HG02870 (cell line): ENCODE results near the gene R3HDM2.

Source experiments
- ATAC-seq: cut with Tn5 transposase; IDR thresholded peaks from one replicate; pipeline ENCODE4 v1.9.1; 2021; ENCODE audit warnings: mild to moderate bottlenecking, moderate library complexity; ENCODE audit not compliant: unreplicated experiment

Gene R3HDM2

DNA sequence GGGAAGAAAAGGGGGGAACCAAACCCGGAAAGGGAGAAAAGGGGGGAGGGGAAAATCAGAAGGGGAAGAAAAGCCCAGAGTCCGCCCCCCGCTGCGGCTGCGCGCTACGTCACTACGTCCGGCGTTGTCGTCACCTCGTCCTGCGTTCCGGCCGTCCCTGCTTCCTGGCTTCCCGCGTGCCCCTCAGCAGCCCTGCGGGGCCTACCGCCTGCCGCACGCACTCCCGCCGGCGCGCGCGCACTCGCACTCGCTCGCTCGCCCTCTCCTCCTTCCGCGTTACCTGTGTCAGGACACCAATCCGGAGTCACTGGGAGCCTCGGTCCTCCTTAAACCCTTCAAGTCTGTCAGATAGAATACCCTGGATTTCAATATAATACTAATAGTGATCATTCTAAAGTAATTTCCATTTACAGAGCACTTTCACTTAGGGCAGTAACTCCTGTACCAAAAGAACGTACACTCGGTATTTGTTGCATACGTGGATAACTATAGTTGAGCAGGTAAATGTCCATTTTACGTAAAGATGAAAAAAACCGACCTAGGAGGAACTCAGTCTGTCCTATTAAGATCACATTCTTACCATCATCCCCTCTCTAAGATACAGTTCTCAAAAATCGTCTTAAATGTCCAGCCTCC is at the start of gene R3HDM2:
R3HDM2 (minus strand) TSS at position 113 of the 636 bp plus-strand sequence. CDS start 120,615 bp downstream, outside the sequence.
- peak; percentile 93 for ATAC-seq

DNA sequence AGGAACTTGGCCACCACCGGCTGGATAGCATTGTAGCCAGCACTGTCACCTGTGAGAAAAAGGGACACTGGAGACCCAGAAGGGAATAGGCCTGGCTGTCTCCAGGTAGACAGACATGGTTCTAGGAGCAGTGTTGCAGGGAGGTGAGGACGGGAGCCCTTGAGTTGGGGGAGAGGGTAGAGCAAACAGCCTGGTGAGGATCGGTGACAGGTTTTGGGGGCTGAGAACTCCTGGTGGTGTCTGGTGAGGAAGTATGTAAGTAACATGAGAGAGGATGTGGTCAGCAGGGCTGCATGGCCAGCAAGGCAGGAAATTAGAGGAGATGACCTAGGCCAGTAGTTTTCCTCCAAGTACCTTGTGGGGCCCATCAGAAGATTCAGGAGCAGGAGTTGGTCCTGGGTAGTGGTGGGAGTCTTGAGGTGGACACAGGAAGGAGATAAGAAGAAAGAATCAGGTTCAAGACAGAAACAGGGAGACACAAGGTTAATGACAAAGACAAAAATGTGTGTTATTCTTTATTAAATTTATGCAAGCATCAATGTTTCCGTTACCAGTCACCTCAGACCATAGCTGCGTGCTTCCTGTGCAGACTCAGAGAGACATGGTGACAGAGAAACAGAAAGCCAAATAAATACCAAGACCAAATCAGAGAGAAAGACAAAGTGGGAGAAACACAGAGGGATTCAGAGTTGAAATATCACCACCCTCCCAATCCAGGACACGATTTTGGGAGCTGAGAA is 48.7 kb upstream of the R3HDM2 start, which contains the start of gene ARHGAP9:
ARHGAP9 (minus strand) TSS at position 491 of the 740 bp plus-strand sequence; CDS start at position 31, 460 bp downstream.
- ATAC-seq = no peak

DNA sequence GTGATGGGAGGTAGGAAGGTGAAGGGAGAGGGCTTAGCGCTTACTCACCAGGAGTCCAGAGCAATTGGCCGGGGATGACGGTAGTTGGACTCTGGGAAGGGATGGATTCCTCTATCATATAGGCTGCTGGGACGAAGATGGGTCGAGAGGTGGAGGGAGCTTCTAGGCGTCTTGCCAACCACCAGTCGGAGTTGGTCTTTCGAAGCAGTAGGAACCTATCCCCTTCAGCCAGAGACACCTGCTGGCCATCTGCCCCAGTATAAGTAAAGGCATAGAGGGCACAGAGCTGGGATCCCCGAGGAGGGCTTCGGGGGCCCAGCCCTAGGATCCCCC is 48.2 kb upstream of the R3HDM2 start:
- no peak for ATAC-seq

DNA sequence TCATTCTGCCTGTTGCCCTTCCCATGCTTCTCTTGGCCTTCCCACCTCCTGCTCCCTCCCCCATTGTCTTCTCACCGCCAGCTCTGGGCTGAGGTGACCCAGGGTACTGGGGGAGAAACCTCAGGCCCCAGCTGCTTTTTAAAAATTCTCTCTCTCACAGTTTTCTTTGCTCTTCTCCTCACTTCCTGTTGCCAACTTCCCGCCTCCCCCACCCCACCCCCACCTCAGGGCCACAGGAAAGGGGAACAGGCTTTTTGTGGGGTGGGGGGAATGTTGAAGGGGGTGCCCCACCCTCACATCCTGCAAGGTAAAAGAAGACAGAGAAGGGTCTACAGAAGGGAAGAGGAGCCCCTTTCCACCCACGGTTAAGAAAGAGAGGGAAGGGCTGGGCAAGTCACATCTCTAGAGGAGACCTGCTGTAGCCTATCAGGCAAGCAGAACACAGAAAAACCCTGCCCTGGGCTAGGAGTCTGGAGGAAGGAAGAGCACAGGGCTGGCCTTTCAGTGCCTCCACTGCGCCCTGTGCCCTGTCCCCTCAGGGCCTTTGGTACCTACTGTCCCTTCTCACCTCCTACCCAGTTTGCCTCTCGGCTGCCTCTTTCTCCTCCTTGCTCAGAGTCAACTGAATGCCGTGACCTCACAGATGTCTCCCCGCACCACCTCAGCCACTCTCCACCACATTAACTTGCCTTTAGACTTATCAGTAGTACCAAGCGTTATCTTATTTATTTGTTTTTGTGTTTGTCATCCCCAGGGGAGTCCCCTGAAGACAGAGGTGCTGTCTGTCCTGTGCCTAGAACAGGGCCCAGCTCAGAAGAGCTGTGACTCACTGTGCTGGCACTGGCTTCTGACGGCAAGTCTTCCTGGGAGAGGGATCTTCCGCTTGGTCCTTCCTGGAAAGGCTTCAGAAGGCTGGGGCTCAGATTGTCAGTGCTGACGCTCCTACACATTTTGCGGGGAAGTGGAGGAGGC is 47.2 kb upstream of the R3HDM2 start:
- ATAC-seq = peak; percentile 43

DNA sequence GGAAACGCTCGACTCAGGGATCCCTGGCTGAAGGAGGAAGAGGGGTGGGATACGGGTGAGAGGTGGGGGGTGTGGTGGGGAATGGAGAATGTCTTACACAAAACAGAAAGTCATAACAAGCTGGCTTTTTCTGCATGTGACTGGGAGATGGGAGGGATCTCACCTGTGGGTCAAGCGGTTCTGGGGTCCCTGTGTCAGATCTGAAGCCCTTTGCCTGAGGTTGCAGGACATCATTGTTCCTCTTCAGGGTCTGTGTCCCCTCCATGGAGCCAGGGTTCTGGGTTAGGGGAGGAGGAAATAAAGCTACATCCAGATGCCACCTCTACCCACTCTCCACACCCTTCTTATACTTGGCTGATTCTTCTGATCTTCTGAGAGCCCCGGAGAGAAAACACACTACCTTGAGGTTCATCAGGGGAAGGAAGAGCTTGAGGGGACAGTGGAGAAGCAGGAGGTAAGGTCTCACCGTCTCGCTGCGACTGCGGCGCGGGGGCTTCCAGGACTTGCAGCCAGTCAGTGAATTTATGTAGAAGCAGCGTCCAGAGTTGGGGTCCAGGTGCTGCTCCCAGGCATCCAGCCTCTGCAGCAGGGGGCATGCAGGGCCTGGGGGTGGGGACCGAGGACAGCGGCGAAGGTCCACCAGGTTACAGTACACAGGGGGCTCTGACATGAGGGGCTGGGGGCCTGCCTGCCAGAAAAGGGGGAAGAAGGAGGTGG is 46.3 kb upstream of the R3HDM2 start:
- no peak for ATAC-seq

DNA sequence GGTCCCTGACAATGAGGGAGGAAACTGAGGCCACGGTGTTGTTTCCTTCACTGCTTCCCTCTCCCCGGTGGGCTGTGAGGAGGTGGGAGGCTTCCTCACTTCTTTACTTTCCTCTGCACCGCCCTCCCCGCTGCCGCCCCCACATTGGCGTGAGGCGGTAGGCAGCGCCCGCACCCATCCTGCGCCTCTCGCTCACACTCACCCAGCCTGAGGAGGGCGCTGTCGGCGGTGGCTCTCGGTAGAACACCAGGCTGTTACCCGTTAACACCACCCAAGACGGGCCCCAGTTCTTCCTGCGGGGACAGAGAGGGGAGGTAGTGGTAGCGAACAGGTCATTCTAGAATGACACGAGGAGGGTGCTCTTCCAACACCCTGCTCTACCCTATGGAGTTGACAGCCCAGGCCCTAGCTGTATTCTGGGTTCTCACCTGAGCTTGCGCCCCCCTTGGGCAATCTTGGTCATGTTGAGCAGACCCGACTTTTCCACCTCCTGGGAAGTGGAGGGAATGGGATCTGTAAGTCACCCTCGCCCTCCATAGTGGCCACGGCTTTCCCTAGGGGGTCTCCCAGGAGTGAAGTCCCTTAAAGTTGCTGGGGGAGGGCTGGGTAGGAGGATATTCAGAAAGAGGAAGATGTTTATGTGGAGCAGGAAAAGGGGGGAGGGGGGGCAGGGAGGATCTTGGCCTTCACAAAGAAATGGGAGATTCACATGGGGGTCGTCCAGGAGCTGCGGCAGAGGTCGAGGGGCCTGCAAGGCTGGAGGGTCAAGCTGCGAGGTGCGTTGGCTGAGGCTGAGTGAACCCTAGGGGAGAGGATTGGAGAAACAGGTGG is 45.5 kb upstream of the R3HDM2 start:
- peak; percentile 30 for ATAC-seq

DNA sequence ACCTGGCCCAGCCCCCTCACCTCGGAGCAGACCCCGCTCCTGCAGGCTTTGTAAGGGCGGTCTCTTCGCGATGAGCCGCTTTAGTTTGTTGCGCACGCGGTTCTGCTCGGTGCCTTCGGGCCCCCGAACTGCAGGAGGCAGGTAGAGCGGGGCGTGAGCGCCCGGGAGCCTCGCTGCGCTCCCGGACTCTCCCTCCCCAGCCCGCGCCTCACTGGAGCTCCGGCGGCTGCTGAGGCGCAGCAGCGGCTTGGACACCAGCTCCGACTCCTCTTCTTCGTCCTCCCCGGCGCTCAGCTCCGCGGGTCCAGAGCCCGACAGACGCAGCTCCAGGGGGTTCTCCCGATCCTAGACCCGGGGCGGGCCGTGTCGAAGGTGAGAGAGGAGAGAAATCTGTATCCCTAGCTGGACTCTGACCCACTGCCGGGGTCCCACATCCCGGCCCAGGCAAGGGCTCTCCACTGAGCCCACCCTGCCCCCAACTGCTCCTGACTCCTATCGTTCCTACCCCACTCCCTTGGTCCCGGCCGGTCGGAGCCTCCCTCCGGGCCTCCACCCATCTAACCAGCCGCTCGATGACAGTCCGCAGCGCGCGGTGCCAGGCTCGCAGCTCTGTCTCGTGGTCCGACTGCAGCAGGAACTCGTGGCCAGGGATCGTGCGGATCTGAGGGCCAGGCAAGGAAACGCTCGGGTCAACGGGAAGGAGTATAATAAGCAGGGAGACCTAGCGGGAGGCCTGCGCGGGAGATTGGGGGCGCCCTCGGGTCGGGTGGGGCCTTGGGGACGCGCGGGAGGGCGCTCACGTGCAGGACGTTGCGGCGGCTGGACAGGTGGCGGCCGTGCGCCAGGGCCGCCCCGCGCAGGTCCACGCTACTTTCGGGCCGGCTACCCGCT is 44.7 kb upstream of the R3HDM2 start:
- ATAC-seq = no peak

DNA sequence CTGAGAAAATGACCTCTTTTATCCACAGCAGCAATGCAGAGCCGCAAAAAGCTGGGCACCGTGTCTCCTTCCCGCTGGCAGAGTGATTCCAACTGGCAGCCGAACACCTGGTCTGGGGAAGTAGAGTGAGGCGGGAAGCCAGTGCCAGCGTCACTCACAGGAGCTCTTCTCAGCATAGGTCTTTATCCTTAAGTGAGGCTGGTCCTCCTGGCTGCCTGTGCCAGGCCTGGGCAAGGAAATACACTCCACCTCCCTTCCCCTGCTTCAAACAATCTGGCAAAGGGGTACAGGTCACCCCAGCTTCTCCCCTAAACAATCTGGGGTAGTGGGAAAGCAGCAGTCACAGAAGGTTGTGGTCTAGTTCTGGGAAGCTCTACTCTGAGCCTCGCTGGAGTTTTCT is 44.0 kb upstream of the R3HDM2 start:
- ATAC-seq = no peak

DNA sequence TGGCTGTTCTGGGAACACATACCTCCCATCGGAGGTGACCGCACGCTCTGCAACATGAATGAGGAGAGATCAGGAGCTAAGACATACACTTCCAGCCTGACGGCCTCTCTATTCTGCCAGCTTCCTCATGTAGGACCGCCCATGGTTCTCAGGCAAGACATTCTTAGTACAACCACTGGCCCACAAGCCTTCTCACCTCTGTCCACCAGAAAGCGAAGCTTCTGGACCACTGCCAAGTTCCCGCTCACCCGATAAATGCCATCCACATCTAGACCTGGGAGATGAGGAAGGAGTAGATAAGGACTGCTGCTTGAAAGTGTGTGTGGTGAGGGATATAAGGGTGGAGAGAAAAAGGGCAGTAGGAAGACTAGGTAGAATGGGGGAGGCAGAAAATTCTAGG is 43.6 kb upstream of the R3HDM2 start:
- ATAC-seq = no peak

DNA sequence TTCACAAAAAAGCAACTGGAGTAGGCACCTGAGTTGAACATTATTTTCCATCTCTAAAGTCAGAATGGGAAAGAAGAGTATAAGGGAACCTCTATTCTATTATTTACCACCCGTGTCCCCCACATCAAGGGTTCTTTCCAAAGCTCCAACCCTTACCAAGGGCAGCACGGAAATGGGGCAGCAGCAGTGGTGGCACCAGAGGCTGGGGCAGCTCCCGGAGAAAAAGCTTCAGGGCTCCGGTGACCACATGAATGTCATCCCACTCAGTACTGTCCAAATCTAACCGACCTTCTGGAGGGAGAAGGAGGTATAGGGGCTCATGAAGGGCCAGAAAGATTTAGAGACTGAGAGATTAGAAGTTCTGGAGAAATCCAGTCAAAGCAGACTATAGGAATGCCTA is 43.0 kb upstream of the R3HDM2 start:
- no peak for ATAC-seq

DNA sequence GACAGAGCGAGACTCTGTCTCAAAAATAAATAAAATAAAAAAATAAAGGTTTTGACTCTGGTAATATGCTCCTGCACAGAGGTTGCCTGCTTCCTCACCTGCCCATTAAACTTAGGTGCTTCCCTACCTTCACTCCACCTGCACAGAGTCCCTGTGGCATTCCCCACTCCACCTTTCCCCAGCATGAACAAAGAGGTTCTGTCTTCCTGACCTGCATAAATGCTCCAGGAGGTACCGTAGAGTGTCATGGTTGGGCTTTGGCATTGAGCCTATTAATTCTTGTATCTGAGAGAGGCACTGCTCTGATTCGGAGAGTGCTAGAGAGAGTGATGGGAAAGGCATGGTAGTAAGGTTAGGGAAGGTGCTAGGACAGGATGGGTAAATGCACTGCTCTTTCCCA is 42.5 kb upstream of the R3HDM2 start:
- ATAC-seq = no peak

DNA sequence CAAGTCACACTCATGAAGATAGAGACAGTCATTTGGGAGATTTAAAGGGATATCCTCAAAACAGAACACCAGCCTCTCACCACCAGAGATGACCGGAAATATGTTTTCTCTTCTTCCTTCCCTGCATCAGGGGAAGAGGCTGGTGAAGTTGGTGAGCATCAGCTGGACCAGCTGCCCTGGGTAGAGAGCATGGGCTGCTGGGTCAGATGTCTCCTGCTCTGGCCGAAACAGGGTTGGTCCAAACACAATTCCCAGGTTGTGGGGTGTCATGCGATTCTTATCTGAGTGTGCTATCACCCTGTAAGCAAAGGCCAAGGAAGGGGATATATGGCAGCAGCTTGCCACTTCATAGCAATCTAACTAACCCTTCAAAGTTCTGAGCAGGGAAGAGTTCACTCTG is 41.5 kb upstream of the R3HDM2 start:
- ATAC-seq = no peak

DNA sequence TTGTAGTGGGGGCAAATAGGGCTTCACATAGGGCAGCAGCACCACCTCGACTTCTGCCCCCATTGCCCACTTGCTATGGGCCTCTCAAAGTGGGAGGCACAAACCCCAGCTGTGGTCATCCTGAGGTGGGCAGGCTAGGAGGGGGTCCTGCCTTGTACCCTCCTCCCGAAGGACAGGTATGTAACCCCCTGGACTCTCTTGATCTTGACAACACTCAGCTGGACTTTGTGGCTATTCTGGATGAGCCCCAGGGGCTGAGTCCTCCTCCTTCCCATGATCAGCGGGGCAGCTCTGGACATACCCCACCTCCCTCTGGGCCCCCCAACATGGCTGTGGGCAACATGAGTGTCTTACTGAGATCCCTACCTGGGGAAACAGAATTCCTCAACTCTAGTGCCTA is 40.8 kb upstream of the R3HDM2 start:
- ATAC-seq = no peak

DNA sequence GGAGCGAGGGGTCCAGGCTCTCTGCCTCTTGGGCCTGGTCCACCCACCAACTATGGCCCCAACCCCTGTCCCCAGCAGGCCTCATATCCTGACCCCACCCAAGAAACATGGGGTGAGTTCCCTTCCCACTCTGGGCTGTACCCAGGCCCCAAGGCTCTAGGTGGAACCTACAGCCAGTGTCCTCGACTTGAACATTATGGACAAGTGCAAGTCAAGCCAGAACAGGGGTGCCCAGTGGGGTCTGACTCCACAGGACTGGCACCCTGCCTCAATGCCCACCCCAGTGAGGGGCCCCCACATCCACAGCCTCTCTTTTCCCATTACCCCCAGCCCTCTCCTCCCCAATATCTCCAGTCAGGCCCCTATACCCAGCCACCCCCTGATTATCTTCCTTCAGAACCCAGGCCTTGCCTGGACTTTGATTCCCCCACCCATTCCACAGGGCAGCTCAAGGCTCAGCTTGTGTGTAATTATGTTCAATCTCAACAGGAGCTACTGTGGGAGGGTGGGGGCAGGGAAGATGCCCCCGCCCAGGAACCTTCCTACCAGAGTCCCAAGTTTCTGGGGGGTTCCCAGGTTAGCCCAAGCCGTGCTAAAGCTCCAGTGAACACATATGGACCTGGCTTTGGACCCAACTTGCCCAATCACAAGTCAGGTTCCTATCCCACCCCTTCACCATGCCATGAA is 40.3 kb upstream of the R3HDM2 start:
- ATAC-seq = no peak

DNA sequence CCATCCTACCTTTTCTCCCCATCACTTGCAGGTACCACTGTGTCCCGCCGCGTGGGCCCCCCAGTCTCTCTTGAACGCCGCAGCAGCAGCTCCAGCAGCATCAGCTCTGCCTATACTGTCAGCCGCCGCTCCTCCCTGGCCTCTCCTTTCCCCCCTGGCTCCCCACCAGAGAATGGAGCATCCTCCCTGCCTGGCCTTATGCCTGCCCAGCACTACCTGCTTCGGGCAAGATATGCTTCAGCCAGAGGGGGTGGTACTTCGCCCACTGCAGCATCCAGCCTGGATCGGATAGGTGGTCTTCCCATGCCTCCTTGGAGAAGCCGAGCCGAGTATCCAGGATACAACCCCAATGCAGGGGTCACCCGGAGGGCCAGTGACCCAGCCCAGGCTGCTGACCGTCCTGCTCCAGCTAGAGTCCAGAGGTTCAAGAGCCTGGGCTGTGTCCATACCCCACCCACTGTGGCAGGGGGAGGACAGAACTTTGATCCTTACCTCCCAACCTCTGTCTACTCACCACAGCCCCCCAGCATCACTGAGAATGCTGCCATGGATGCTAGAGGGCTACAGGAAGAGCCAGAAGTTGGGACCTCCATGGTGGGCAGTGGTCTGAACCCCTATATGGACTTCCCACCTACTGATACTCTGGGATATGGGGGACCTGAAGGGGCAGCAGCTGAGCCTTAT is 39.6 kb upstream of the R3HDM2 start:
- no peak for ATAC-seq

DNA sequence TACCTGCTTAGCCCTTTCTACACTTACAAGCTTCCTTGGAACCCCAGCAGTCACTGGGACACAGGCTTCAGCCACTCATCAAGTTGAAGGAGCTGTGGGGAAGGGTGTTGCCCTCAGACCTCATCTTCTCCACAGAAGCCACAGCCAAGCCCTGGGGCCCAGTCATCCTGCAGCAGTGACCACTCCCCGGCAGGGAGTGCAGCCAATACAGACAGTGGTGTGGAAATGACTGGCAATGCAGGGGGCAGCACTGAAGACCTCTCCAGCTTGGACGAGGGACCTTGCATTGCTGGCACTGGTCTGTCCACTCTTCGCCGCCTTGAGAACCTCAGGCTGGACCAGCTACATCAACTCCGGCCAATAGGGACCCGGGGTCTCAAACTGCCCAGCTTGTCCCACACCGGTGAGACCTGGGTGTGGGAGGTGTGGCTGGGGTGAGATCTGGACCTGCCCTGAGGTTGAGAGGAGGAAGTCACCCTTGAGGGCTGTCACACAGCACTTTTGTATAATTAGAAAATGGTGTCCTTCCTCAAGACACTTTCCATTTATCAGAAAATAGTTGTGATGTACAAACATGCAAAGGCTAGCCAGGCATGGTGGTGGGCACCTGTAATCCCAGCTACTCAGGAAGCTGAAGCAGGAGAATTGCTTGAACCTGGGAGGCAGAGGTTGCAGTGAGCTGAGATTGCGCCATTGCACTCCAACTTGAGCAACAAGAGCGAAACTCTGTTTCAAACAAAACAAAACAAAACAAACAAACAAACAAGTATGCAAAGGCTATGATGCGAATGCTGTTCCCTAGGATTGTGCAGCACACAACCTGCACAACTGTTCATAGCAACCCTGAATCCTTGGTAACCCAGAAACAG is 38.7 kb upstream of the R3HDM2 start:
- ATAC-seq = no peak

DNA sequence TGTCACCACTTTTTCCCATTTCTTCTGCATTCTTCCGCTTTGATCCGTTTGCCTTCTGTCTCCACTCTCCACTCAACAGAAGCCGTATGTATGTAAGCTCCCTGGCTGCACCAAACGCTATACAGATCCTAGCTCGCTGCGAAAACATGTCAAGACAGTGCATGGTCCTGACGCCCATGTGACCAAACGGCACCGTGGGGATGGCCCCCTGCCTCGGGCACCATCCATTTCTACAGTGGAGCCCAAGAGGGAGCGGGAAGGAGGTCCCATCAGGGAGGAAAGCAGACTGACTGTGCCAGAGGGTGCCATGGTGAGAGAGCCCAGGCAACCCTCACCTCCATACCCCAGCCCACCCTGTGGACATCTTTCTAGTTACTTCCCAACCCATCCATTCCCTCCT is 37.1 kb upstream of the R3HDM2 start:
- no peak for ATAC-seq
